NCI-H2196 (cell line): ENCODE data around the gene KAZN.

Source experiments
- DNase-seq: peaks from one replicate; lab custom pipeline; 2025; ENCODE audit not compliant: unreplicated experiment; lab: John Stamatoyannopoulos, UW

Gene KAZN

DNA sequence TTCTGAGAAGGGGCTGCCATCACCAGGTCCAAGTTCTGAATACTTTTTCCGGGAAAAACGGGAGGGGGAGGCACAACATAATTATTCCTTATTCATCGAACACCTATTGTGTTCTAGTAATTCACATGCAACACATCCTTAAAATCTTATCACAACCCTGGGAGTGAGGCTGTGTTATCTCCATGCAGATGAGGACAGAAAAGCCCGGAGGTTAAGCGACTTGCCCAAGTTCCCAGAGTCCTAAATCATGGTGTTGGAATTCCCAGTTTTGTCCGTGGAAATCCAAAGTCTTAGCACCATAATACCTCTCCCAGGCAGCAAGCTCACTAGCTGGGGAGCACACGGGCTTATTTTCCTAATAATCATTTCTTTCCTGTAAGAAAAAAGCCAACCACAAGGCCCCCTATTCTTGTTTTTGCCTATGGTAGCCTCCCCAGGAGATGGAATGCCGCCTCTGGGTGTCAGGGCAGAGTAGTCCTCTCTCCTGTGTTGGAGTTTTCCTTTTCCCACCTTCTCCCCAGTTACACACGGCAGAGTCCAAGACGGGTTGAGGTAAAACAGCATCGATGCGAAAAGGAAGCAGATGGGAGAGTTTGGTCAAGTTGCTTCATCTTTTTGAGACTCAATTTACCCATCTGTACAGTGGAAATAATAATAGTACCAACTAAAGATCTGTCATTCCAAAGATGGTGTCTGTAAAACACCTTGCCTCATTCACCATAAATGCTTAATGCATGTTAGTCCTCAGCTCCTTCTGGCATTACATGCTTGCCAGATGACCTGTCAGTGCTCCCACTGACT lies 327.1 kb downstream of the KAZN start:
- DNase-seq, result no peak

DNA sequence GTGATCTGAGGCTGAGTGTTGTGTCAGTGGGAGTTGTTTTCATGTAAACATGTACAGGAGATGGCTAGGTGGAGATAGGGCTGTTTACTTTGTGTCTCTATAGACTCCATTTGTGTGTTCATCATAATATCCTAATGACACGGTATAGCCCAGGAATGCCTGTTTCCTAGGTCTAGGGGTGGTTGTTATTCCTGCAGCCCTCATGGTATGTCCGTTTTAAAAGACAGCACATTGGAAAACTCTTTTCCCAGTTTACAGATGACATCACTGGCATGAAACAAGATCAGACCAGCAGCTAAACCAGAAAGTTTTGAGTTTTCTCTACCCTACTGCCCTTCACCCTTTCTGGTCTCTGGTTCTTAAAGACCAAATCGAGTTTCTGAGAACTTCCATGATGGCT lies 327.7 kb downstream of the KAZN start:
- DNase-seq, result no peak

DNA sequence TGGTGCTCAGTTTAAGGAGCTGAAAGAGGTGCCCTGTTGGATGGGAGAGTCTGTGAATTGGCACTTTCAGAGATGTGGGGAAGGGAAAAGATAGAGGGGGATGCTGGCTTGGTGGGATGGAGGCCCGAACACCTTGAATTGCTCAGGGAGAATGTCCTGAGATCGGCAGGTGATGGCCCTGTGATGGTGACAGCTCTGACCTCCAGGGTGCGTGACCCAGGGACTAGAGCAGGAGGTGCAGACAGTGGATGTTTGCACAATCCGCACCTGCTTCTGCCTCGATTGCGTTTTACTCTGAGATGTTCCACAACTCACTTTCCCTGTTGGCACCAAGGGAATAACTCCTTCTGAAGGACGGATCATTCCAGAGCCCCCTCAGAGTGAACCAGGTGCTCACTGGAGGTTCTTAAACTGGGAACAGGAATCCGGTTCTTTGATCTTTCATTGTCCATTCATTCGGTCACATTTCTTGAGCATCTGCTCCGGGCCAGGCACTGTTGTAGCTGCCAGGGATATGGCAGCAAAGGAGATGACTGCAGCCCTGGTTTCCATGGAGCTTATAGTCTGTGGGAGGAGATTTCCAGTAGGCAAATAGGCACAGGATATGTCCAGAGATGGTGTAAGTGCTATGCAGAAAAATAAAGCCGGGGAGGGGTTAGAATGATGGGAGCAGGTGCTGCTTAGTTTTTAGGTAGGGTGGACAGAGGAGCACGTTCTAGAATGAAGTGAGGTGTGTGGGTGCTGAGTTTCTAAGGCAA lies 328.5 kb downstream of the KAZN start:
- no peak for DNase-seq

DNA sequence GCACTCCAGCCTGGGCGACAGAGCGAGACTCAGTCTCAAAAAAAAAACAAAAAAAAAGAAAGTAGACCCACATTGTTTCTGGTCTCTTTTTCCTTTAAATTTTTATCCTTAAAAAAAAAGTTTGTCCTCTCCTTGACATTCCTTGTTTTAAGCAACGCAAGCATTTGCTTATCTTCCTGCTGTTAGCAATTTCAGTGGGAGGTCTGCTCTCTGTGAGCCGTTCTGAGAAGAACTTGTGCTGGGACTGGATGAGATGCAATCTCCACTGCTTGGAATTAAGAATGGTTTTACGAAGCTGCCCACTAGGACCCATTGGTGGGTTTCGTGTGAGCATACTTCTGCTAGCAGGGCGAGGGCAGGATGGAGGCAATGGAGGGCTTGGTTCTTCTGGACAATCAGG lies 329.9 kb downstream of the KAZN start:
- no peak for DNase-seq

DNA sequence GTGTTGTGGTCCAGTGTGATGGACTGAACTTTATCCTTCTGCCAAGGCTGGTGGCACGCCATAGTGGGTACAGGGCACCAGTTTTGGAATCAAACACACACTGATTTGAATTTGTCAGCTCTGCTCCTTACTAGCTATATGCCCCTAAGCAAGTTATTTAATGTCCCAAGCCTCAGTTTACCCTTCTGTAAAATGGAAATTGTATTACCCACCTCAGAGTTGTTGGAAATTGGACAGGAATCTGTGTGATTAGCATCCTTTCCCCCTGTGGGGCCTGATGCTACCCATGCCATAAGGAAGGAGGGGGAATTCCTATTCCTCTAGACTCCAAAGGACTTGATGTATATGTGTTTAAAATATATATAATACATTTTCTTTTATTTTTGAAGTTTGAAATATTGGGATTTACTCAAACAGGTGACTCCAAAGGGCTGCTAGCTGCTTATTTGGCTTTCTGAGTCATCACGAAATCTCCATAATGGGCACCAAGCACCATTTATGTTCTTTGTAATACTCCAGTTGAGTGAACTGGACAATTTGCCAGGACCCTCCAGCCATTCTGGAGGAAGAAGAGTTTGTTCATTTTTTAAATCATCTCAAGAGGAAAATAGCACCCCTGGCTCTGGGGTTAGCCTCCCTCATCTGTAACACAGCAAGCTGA lies 330.5 kb downstream of the KAZN start:
- no peak for DNase-seq

DNA sequence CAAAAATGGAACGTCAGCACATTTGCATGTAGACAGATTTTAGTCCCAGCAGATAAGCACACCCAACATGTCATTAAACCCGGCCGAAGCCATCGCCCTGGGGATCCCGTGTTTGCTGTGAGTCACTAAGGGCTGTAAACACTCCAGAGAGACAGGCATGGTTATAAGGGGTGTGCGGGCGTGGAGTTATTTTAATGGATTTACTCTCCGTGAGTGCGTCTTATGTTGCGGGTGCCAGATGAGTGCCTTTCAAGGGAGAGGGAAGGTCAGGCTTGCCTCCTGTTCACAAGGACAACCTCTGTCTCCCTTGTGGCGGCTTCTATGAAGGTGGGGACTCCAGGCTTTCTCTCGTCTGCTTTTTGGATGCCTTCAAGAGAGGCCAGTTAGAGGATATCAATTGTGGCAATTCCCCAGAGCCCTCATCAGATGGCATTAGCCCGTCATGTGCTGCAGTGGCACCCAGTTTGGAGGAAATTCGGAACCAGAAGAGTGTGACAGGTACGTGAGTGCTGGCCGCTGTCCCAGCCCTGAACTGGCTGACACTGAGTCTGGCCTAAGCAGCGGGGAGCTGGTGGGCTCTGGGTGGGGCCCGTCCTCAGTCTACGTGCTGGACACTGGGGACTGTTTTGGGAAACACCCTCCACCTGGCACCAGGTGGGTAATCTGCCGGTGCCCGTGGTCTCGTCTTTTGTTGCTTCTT lies 331.2 kb downstream of the KAZN start:
- DNase-seq, result peak; percentile 33

DNA sequence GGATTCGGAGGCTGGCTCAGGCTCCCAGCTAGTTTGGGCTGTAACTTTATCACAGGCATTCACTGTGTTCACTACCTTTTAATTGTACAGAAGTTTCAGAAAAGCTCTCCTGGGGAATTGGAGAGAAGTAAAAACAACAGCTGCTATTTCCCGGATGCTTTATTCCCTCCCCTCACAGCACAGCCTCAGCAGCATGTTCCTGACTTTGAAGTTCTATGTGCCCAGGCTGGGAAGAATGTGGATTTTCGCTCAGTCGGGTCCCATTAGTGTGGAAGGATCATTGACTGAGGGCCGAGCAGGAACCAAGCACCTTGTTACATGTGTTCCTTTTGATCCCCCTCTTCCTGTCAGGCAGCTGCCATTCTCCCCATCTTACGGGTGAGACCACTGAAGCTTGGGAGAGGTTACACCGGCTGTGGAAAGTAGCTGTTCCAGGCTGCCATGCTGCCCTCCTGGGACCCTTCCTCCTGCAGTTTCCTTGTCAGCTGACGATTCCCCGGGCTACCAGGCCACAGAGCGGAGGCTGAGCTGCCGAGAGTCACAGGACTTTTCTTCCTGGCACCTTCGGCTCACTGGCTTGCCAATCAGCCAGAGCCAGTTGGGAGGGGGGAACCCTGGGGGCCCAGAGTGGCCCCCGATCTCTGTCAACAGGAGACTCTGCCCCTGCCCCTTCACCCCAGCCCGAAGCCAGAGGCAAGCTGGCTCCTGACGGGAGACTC lies 331.9 kb downstream of the KAZN start:
- no peak for DNase-seq

DNA sequence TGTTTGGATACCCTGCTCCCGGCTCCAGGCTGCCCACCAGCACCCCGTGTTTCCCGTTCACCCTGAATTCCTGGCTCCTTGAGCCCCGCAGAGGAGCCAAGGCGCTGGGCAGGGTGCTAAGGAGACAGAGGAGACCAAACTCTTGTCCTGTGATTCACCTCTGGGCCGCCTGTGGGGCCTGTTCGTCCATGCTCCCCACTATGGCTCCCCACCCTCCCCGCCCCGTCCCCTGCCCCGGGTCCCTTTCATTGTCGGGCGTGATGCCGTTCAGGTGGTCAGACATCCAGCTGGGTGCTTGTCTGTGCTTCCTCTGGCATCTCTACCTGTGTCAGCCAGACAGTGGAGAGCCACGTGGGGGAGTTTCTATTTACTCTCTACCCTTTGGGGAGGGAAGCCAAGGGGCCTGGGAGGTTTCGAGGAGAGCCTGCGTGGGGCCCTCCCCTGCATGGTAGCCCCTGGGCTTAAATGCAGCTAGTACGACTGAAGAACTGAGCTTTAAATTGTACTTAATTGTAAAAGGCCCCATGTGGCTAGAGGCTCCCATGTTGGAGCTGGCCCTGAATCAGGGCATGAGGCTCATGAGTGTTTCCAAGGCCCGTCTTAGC lies 333.7 kb downstream of the KAZN start:
- no peak for DNase-seq

DNA sequence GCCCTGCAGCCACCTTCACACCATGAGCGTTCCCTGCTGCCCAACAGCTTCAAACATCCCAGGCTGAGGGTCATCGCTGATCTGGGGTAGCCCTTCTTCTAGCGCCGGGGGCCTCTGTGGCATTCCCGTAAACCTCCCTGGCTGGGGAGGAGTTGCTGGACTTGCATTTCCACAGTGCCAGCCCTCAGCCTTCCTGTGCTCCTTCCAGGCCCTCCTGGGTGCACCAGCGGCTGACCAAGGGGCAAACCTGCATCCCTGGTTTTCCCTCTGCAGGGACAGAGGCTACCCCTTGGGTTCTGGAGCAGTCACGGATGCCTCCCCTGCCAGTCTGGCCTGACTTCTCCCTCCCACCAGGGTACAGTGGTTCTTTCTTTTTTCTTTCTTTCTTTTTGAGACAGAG lies 336.4 kb downstream of the KAZN start:
- DNase-seq, result no peak

DNA sequence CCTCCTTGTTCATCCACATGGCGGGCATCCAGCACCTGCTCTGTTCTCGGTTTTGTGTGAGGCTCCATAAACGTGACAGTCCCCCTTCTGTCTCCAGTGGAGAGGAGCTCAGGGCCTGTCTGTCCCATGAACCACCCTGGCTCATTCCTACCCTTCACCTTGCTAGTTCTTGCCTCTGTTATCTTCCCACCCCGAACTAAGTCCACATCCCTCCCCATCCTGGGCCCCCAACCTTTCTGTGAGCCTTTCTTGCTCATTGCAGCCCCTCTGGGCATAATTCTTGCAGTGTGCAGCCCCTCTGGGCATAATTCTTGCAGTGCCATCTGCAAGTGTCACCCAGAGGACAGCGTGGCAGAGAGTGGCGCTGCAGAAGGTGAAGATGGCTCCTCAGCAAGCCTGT lies 338.3 kb downstream of the KAZN start:
- DNase-seq, result no peak

DNA sequence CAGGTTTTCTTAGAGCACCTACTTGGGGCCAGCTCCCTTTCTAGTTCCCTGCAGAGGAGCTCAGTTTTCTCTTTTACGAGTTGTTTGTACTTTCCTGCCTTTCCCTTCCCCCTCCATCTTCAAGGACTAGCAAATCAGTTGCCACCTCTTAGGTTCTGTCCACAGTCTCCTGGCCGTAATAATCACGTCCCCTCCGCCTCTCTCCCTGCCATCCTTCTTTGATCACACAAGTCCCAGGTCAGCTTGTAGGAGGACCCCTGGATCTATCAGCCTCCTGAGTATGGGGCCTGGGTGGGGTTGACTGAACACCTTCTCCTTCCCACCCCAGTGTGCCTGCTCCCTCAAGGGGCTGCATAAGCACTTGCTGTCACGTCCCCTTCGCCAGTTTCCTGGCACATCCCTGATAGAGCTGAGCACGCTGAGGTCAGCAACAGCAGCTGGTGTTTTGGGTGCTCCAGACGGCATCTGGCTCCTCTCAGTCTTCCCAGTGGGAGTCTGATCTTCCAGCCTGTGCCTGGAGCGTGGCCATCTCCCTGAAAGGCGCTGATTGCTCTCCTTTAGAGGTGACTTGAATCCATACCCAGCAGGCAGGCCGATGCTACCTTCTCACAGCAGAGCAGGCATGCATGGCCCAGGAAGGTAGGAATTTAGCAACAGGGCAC lies 338.9 kb downstream of the KAZN start:
- no peak for DNase-seq

DNA sequence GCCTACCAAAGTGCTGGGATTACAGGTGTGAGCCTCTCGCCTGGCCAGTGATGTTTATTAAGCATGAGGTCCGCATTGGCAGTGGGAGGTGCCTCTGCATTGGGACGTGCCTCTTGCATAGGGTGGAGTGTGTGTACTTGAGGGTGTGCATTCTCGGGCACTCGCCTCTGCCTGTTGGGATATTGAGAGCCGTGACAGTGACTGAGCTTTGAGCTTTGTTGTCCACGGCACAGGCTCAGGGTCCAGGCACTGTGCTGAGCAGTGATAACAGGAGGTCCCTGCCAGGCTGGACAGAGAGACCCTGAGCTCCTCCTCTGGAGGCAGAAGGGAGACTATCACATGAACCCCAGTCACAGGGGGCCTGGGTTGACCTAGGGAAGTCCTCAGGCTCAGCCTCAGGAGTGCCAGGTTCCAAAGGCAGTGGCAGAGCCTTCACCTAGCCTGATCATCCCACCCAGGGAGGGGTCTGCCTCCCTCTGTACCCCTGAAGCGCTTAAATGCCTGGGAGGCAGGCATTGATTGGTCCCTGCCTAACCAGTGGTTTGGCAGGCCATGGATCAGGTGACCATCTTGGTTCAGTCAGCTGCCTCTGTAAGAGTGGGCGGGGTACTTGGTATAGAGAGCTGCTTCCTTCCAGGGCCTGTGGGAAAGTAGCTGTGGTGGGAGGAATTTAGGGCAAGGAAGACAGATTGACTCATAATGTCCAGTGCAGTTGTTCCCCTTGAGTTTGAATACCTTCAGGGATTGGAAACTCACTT lies 341.2 kb downstream of the KAZN start:
- DNase-seq, result no peak

DNA sequence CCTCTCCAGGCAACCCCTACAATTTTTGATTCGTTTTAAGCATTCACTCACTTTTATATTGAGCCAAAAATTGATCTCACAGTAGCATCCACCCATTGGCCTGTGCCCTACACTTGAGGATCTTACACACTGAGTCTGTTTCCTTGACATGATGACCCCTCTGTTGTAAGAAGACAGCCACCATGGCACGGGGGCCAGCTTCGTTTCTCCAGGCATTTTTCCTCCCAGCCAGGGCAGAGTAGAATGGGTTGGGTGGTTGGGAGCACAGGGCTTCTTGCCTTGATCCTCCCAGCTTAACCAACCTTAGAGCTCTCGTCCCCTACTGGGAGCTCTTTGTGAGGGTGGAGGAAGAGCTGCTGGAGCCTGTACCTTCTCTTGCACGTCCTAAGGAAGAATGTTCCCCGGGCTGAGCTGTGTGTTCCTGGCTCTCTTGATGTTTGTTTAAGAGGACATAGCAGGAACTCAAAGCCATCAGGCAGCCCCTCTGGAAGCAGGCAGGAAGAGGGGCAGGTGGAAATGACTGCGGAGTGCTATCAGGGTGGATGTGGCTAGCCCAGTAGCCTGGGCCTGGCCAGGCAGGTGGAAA lies 341.9 kb downstream of the KAZN start:
- no peak for DNase-seq

DNA sequence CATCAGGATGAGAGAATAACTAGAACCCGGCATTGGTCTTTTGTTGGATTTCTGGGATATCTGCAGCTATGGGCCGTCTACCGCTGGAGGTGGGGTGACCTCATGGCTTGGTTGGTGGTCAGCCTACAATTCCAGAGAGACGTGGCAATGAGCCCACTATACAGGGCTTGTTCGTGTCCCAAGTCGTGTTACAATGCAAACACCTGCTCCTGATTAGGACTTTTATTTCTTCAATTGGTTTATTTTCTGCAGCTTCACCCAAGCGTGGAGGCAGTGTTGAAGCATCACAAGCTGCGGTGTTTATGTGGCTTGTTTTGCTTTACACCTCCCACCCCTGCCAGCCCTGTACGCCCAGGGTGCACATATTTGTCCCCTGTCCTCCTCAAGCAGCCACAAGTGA lies 343.4 kb downstream of the KAZN start:
- DNase-seq, result no peak

DNA sequence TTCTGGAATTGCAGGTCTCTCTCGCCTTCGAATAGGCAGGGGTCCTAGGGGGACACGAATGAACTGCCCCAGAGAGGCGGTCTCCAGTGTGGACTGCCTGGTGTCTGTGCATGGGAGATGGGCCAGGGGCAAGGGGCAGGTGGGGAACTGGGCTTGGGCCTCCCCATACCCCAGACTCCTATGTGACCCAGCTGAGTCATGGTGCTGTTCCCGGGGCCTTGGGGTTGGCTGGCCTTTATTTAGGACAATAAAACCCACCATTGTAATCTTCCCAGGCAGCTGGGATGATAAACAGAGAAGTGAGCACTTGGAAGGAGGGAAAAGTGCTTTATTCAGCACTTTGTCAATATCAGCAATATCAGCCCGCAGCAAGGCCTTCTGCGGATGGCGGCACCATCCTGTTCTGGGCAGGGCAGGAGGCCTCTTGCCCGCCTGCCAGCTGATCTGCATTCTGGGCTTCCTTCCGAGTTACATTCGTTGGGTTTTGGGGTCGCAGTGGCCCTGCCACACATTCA lies 346.0 kb downstream of the KAZN start:
- DNase-seq, result no peak

DNA sequence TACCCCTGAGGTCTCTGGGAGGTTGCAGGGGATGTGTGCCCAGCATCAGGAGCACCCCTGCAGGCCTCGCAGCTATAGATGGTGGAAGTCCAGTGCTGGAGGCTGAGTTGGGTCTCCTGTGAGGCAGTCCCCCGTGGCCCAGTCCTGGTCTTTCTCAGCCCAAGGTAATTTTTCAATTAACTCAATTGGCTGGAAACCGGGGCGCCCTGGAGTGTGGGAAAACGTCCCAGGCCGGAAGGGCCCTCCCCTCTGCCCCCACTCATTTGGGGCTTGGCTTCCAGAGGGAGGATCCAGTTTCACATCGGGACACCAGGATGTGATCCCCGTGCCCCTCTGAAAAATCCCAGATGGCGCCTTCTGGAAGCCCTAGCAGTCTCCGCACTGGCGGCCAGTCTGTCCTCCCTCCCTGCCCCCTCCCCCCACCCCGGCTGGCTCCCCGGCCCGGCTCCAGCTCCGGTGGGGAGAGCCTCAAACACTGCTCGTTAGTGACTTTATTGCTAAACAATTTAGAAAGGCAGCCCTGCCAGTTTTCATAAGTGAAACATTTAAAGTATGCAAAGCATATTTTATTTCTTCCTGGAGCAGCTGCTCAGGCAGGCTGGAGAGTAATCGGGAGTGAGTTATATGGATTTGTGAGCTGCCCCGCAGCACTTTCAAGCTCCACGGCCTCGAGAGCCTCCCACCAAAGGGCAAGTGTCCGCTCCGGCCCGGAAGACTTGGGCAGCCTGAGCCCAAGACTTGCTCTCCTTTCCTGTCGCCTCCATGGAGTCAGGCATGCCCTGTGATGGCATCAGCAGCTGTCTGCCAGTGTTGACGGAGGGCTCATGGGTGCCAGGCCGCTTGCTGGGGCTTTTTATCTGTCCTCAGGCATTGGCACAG lies 346.9 kb downstream of the KAZN start:
- no peak for DNase-seq

DNA sequence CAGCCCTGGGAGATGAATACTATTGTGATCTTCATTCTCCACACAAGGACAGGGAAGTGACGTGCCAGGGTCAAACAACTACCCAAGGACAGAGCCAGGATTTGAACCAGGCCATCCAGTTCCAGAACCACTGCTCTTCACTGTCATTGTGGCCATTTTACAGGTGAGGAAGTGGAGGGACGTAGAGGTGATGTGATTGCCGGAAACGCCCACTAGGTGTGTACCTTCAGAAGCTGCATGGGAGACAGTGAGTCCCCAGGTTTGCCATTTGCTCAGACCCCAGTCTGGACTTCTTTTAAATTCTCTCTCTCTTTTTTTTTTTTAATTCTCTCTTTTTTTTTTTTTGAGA lies 347.5 kb downstream of the KAZN start:
- DNase-seq, result no peak
